GM18870 (cell line): ENCODE results near the gene TULP3.

Experiments used
- ATAC-seq: cut with Tn5 transposase; IDR thresholded peaks from one replicate; pipeline ENCODE4 v1.9.1; 2021; ENCODE audit warnings: moderate library complexity; ENCODE audit not compliant: unreplicated experiment

Gene TULP3

GRCh38 chr12:2925322-2925995 is 34.8 kb downstream of the TULP3 start:
- no peak for ATAC-seq

DNA sequence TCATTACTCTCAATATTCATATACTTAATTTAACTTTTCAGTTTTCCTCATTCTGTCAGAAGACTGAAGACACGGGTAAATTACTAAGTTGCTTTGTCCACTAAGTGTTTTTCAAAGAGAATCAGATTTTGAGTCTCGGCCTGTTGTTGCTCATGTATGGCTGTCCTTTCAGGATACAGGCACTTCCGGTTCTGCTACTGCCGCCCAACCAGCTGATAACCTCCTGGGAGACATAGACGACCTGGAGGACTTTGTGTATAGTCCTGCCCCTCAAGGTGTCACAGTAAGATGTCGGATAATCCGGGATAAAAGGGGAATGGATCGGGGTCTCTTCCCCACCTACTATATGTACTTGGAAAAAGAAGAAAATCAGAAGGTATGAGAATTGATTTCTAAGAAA is 40.2 kb downstream of the TULP3 start:
- ATAC-seq = no peak

GRCh38 chr12:2933586-2933985 is 42.9 kb downstream of the TULP3 start:
- ATAC-seq = no peak

GRCh38 chr12:2934371-2934770 is 43.7 kb downstream of the TULP3 start:
- no peak for ATAC-seq

DNA sequence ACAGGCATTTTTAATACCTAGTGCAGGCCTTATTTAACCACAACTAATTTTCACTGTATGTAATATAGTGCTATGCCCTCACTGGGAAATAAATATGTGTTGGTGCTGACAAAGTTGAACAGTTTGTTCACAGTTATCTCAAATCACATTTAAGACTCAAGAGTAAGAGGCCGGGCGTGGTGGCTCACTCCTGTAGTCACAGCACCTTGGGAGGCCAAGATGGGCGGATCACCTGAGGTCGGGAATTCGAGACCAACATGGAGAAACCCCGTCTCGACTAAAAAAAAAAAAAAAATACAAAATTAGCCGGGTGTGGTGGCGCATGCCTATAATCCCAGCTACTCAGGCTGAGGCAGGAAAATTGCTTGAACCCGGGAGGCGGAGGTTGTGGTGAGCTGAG is 45.6 kb downstream of the TULP3 start:
- ATAC-seq = no peak

GRCh38 chr12:2937500-2937899 is 46.8 kb downstream of the TULP3 start:
- ATAC-seq = no peak

GRCh38 chr12:2939191-2939590 is 48.5 kb downstream of the TULP3 start:
- ATAC-seq = no peak

DNA sequence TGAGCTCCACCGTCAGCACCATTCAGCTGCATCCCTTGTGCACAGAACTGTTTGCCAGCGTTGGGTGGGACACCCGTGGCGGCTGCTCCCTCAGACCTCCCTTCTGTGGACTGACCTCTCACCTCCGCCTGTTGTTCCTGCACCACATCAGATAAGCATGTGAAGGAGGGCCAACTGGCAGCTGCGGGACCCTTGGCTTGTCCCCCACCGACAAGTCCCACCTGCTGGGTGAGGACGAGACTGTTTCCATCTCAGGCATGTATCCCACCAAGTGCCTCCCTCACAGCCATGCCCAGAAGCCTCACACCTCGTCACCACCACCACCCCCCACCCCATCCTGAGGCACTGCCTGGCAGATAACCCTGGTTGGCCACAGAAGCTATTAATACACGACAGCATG is 49.9 kb downstream of the TULP3 start:
- ATAC-seq = no peak

DNA sequence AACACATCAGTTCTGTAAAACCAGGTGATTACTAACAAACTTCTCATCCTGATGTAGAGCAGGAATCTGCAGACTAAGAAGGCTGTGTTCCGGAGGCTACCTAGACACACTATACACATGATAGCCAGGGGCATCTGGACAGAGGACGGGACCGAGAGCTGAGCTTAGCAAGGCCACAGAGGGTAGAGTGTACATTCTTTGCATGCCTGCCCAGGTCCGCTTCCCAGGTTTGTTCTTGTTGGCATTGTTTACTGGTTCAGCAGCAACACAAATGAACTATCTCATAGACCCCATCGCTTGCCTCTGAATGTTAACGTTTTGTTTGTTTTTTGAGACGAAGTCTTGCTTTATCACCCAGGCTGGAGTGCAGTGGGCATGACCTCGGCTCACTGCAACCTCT is 50.8 kb downstream of the TULP3 start:
- ATAC-seq = no peak

GRCh38 chr12:2944401-2945047 is 53.8 kb downstream of the TULP3 start:
- no peak for ATAC-seq

- no peak for ATAC-seq
Observed at GRCh38 chr12:2949411-2949810, 58.7 kb downstream of the TULP3 start.

DNA sequence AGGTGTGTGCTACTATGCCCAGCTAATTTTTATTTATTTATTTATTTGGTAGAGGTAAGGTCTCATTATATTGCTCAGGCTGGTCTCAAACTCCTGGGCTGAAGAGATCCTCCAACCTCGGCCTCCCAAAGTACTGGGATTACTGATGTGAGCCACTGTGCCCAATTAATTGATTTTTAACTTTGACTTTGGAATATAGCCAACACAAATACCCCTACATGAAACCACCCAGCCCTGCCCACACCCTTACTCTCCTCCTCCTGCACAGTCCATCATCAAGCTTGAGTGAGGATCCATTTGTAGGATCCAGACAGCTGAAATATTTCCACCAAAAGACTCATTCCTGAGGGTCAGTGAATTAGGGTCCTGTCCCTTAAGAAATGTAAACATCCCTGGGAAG is 65.2 kb downstream of the TULP3 start:
- no peak for ATAC-seq

DNA sequence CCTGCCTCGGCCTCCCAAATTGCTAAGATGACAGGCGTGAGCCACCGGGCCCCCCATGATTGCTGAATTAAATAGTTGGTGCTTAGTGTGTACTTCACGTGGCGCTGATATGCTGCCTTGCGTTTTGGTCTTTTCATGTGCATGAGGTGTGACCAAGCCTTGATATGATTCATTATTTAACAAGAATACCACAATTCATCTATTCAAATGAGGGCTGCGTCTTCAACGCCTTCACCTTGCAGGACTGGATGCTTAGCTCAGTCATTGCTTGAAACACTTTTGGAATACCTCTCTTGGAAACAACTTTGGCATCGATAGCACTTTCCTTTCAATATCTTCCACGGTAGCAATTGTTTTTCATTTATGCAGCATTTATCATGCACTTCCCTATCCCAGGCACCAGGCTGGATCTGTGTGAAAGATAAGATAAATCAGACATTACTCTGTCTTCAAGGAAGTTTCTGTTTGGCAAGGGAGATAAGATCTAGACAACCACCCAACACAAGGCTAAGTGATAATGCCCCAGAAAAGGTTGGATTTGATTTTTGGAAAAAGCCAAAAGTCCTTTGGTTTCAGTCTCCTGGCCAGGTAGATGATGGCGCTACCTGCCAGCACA is 67.2 kb downstream of the TULP3 start:
- ATAC-seq = no peak

- no peak for ATAC-seq
Observed at GRCh38 chr12:2958432-2959191, 67.9 kb downstream of the TULP3 start.

- no peak for ATAC-seq
Observed at GRCh38 chr12:2959192-2959504, 68.5 kb downstream of the TULP3 start, which contains the start of gene TEAD4. TEAD4 (plus strand) TSS chr12:2959397.

DNA sequence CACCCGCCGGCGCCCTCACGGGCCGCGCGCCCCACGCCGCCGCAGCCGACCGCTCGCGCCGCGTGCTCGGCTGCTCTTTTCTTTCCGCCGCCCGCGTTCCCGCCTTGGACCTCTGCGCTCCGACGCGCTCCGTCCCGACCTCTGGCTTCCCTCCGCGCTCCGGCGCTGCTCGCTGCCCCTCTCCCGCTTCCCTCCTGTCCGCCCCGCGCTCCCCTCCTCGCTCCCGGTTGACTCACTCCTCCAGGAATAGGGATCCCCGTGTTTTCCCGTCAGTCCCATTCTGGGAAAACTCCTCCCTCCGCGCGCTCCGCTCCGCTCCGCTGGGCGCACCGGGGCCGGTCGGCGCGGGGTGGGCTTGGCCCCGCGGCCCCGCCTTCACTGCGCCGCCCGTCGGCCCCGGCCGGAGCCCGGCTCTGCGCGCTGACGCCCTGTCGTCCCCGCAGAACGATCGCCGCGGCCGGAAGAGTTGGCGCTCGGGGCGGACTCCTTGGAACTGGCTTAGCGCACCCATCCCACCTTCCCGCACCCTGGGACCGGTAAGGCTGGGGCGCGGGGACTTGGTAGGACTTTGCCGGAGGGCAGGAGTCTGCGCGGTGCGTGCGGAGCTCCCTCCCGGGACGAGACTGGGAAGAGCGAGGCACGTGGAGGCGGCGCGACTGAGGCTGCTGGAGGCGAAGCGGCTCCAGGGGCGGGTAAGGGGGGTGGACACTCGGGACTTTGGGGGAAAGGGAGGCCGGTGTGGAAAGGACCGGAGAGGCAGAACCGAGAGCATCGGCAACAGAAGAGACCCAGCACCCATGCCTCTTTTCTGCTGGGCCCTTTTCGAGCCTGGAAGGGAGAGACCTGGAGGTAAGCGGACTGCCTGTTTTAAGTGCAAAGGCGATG is 69.1 kb downstream of the TULP3 start:
- ATAC-seq = no peak

DNA sequence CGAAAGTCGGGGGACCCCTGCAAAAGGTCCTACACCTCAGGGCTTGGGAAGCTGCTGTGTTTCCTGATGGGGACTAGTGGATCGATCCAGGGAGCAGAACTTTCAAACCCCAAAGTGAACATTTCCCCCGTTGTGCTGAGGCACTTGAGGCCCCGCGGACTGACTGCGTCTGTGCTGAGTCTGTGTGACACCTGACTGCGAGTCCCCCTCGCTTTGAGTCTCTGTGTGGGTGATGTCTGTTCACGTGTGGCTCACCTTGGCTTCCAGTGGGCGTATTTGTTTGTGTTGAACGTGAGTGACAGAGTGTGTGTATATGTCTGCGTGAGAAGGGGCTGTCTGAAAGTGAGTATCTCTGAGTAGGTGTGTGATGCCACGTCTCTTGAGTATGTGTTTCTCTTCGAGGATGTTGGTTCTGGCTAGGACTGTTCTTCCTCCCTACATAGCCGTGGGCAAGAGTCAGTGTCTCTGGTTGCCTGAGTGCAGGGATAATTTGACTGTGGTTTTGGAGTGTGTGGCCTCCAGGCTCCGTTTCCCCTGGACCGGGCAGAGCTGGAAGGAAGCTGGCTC is 69.8 kb downstream of the TULP3 start:
- no peak for ATAC-seq

DNA sequence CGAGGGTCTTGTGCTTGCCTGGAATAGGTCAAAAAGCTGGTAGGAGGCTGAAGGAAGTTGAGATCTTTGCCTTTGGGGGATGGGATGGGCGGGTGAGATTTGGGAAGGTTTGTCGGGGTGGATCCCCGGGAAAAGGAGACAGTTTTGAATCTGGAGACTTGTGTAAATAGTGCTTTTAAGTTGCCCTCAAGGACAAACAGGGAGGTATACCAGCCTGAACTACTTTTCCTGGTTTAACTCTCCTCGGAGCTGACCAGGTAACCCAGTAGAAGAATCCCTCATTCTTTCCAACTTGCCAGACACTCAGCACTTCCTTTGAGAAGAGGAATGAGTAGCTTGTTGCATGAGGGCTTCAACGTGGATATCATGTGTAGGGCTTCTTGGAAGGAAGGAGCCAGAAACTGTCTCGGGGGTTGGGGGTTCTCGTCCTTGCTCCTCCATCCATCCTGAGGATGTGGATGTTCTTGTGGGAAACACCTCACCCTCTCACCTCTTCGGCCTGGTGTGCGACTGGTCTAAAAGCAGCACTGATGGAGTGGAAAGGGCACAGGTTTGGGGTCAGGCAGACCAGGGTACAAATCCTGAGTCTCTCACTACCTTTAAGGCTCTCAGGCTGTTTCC is 70.4 kb downstream of the TULP3 start:
- no peak for ATAC-seq

DNA sequence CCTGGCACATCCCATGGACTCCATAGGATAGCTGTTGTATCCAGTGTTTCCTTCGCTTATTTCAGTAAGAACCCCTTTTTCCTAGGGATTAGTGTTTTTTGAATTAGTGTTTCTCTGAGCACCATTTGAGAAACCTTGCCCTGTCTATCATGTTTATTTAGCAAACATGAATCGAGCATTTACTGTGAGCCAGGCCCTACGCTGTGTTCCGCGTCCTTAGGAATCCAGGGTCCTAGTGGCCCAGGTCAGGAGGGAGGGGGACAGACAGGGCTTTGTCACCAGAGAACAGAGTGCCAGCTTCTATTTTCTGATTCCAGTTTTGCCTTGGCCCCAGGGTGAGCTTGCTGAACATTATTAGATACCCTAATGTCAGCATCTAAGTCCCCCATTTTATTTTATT is 71.0 kb downstream of the TULP3 start:
- no peak for ATAC-seq

DNA sequence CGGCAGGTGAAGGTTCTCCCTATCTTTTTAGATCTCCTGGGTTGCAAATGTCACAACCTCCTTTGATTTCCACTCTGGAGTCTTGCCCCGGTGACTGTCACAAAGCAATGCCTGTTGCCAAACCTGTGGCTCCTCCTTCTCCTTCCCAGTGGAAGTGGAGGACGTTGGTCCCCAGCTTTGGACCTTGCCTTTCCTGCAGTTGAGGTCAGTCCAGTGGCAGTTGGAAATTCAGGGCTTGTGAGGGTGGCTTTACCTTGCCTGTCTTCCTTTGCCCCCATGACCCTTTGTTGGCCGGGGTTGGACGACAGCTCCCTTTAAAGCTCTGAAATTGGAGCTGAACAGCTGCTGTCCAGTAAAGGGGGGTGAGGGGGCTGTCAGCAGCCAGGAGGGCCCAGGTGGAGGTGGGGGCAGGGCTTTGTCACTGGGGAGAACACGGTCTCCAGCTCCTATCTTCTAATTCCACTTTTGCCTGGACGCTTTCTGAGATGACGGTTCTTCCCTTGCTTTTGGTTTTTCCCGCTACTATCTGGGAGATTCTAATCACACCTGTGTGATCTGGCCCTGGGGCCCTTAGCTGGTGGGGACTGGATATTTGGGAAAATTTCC is 72.6 kb downstream of the TULP3 start:
- no peak for ATAC-seq
